H9 (cell line): Measurements from ENCODE around the gene CNOT4. TPM values are rescaled to one million over a fixed set of nuclear protein-coding genes. Genes with fewer than 3 reads are reported as not detected.

Experiments used
- DNase-seq: peaks from one replicate; pipeline ENCODE4 v3.0.0-alpha.2; 2017
- H2AFZ ChIP-seq: one replicate; pipeline ENCODE4 v1.6.1; 2013; ENCODE audit warnings: mild to moderate bottlenecking, low read length, control low read depth, moderate library complexity
- H2AK5ac ChIP-seq: 2 replicates; pipeline ENCODE4 v1.6.1; 2013; ENCODE audit warnings: low read length, control low read depth, mixed read lengths; ENCODE audit not compliant: insufficient read length
- H2BK120ac ChIP-seq: one replicate; pipeline ENCODE4 v1.6.1; 2013; ENCODE audit warnings: low read depth, mild to moderate bottlenecking, low read length, control low read depth, inconsistent platforms; ENCODE audit not compliant: poor library complexity, severe bottlenecking
- H2BK12ac ChIP-seq: 2 replicates; pipeline ENCODE4 v1.6.1; 2013; ENCODE audit warnings: low read length, control low read depth, mixed read lengths, low read depth; ENCODE audit not compliant: insufficient read length
- H2BK15ac ChIP-seq: 2 replicates; pipeline ENCODE4 v1.6.1; 2013; ENCODE audit warnings: low read depth, low read length, control low read depth
- H2BK20ac ChIP-seq: one replicate; pipeline ENCODE4 v1.6.1; 2013; ENCODE audit warnings: low read depth, mild to moderate bottlenecking, low read length, control low read depth, inconsistent platforms; ENCODE audit not compliant: poor library complexity, severe bottlenecking
- H2BK5ac ChIP-seq: 2 replicates; pipeline ENCODE4 v1.6.1; 2013; ENCODE audit warnings: low read length, control low read depth, mixed read lengths; ENCODE audit not compliant: insufficient read length
- H3K14ac ChIP-seq: 2 replicates; pipeline ENCODE4 v1.6.1; 2013; ENCODE audit warnings: low read length, control low read depth; ENCODE audit not compliant: insufficient read depth
- H3K18ac ChIP-seq: 2 replicates; pipeline ENCODE4 v1.6.1; 2013; ENCODE audit warnings: low read depth, mild to moderate bottlenecking, mixed read lengths, low read length, control low read depth; ENCODE audit not compliant: insufficient read length
- H3K23ac ChIP-seq: 2 replicates; pipeline ENCODE4 v1.6.1; 2013; ENCODE audit warnings: low read length, control low read depth, mixed read lengths, low read depth; ENCODE audit not compliant: insufficient read length
- H3K23me2 ChIP-seq: 2 replicates; pipeline ENCODE4 v1.6.1; 2013; ENCODE audit warnings: low read depth, mild to moderate bottlenecking, mixed read lengths, low read length, control low read depth; ENCODE audit not compliant: insufficient read length, poor library complexity, severe bottlenecking
- H3K27ac ChIP-seq: 2 replicates; pipeline ENCODE4 v1.5.1; 2013; ENCODE audit warnings: low read length, control low read depth, mixed read lengths, low read depth; ENCODE audit not compliant: insufficient read length
- H3K27me3 ChIP-seq: 2 replicates; pipeline ENCODE4 v1.6.1; 2013; ENCODE audit warnings: low read length, control low read depth, inconsistent platforms; ENCODE audit not compliant: insufficient read depth
- H3K4ac ChIP-seq: 2 replicates; pipeline ENCODE4 v1.6.1; 2013; ENCODE audit warnings: low read depth, mild to moderate bottlenecking, control low read depth, inconsistent platforms, low read length, moderate library complexity
- H3K4me1 ChIP-seq: 2 replicates; pipeline ENCODE4 v1.6.1; 2013; ENCODE audit warnings: low read length, control low read depth, inconsistent platforms; ENCODE audit not compliant: insufficient read depth
- H3K4me2 ChIP-seq: 2 replicates; pipeline ENCODE4 v1.6.1; 2013; ENCODE audit warnings: low read length, control low read depth, mixed read lengths; ENCODE audit not compliant: insufficient read length, insufficient read depth
- H3K56ac ChIP-seq: 2 replicates; pipeline ENCODE4 v1.6.1; 2013; ENCODE audit warnings: low read depth, mild to moderate bottlenecking, mixed read lengths, low read length, control low read depth; ENCODE audit not compliant: insufficient read length
- H3K79me1 ChIP-seq: 2 replicates; pipeline ENCODE4 v1.6.1; 2013; ENCODE audit warnings: low read depth, mild to moderate bottlenecking, moderate library complexity, low read length, control low read depth, inconsistent platforms; ENCODE audit not compliant: insufficient read depth, poor library complexity, severe bottlenecking
- H3K79me2 ChIP-seq: 2 replicates; pipeline ENCODE4 v1.6.1; 2013; ENCODE audit warnings: low read length, control low read depth, inconsistent platforms; ENCODE audit not compliant: insufficient read depth
- H3K9ac ChIP-seq: 2 replicates; pipeline ENCODE4 v1.6.1; 2013; ENCODE audit warnings: low read length, control low read depth, mixed read lengths; ENCODE audit not compliant: insufficient read length; ENCODE audit errors: extremely low read depth
- H3K9me3 ChIP-seq: one replicate; pipeline ENCODE4 v1.6.1; 2013; ENCODE audit warnings: low read depth, low read length, inconsistent platforms; ENCODE audit not compliant: control insufficient read depth
- H3T11ph ChIP-seq: one replicate; pipeline ENCODE4 v1.6.1; 2013; ENCODE audit warnings: mild to moderate bottlenecking, low read length, control low read depth, inconsistent platforms
- H4K20me1 ChIP-seq: one replicate; pipeline ENCODE4 v1.6.1; 2013; ENCODE audit not compliant: control insufficient read depth, insufficient read length, insufficient read depth
- H4K5ac ChIP-seq: 2 replicates; pipeline ENCODE4 v1.6.1; 2013; ENCODE audit warnings: low read depth, mild to moderate bottlenecking, mixed read lengths, low read length, control low read depth; ENCODE audit not compliant: insufficient read length
- H4K8ac ChIP-seq: replicated peaks from 2 replicates; pipeline ENCODE4 v1.6.1; 2013; ENCODE audit warnings: low read length, control low read depth, mixed read lengths, low read depth; ENCODE audit not compliant: insufficient read length
- H4K91ac ChIP-seq: 2 replicates; pipeline ENCODE4 v1.6.1; 2013; ENCODE audit warnings: low read depth, mild to moderate bottlenecking, moderate library complexity, mixed read lengths, low read length, control low read depth; ENCODE audit not compliant: insufficient read length
- H3K27ac Mint-ChIP-seq, 3 experiments: 2 replicates in 2 of 3; 3 replicates in 1 of 3; pipeline ENCODE4 v1.8.0; 2020 to 2021; ENCODE audit warnings: mixed read lengths in 3 of 3, mild to moderate bottlenecking in 1 of 3, moderate library complexity in 1 of 3
- H3K27me3 Mint-ChIP-seq: 2 replicates; pipeline ENCODE4 v1.8.0; 2021; ENCODE audit warnings: low read depth, mild to moderate bottlenecking, moderate library complexity, mixed read lengths
- H3K36me3 Mint-ChIP-seq, 3 experiments: 2 replicates in 2 of 3; 3 replicates in 1 of 3; pipeline ENCODE4 v1.8.0; 2020 to 2021; ENCODE audit warnings: low read depth in 3 of 3, mixed read lengths in 3 of 3; ENCODE audit not compliant: insufficient read depth in 1 of 3
- H3K4me1 Mint-ChIP-seq, 2 experiments: 2 replicates each; pipeline ENCODE4 v1.8.0; 2020; ENCODE audit warnings: mixed read lengths in 2 of 2
- H3K4me3 Mint-ChIP-seq, 2 experiments: 2 replicates in 1 of 2; 3 replicates in 1 of 2; pipeline ENCODE4 v1.8.0; 2020 to 2021; ENCODE audit warnings: mild to moderate bottlenecking in 2 of 2, mixed read lengths in 2 of 2, moderate library complexity in 1 of 2
- H3K9me3 Mint-ChIP-seq, 2 experiments: 2 replicates in 1 of 2; 3 replicates in 1 of 2; pipeline ENCODE4 v1.8.0; 2020; ENCODE audit warnings: mild to moderate bottlenecking in 2 of 2, mixed read lengths in 2 of 2, moderate library complexity in 1 of 2
- CTCF ChIP-seq: fragments of 200-600 bp; sonication (generic); conservative IDR thresholded peaks from 3 replicates; pipeline ENCODE4 v1.8.0; 2021; ENCODE audit warnings: antibody characterized with exemption, mild to moderate bottlenecking
- WGBS: extraction: QIAGEN DNeasy Blood & Tissue Kit; methylation state at CpG from one replicate; pipeline ENCODE4 v1.1.7; 2013; ENCODE audit warnings: missing lambda C conversion rate, low lambda C conversion rate, mixed read lengths; ENCODE audit not compliant: insufficient read length; ENCODE audit errors: extremely low coverage; 5-methylcytosine and 5-hydroxymethylcytosine counted together
- total RNA-seq: library from RNA; stranded (reverse); gene quantifications from 2 replicates; pipeline ENCODE4 v1.2.1, GENCODE V29; 2021

The CNOT4 gene
- total RNA-seq, 1 experiment from 2014 or later = 27.4 TPM

GRCh38 chr7:135381369-135381768 is 128.5 kb downstream of the CNOT4 start:
- Histone ChIP-seq H2AFZ (no peak overlapping the region), H2BK12ac (no peak overlapping the region), H3K4ac (no peak overlapping the region), H2BK15ac (no peak overlapping the region), H3K79me1 (no peaks in the 10 kb centered on the region), H4K8ac (no peak overlapping the region), H4K20me1 (no peaks in the 10 kb centered on the region), H2AK5ac (no peak overlapping the region), H3K79me2 (no peaks in the 10 kb centered on the region), H3K23me2 (no peaks in the 10 kb centered on the region), H3K27ac (no peak overlapping the region), H3K9me3 (no peaks in the 10 kb centered on the region), H3K4me2 (no peak overlapping the region), H4K91ac (no peak overlapping the region), H3K4me1 (no peaks in the 10 kb centered on the region; the same call in 1 of the 2 replicates), H4K5ac (no peak overlapping the region), H3K9ac (no peak overlapping the region), H3K14ac (no peak overlapping the region), H3T11ph (no peak overlapping the region), H3K23ac (no peak overlapping the region), H3K27me3 (no peaks in the 10 kb centered on the region), H2BK120ac (no peak overlapping the region), H2BK5ac (no peak overlapping the region), H2BK20ac (no peak overlapping the region), H3K56ac (no peak overlapping the region), H3K18ac (no peak overlapping the region)
- H3K36me3 Mint-ChIP-seq = no peaks in the 10 kb centered on the region
- no peak for TF ChIP-seq CTCF
- H3K27me3 Mint-ChIP-seq = no peaks in the 10 kb centered on the region
- peaks cover 21 to 23% of the 10 kb centered on the region in 2 experiments for H3K4me1 Mint-ChIP-seq
- H3K4me3 Mint-ChIP-seq = no peak overlapping the region
- H3K9me3 Mint-ChIP-seq = no peaks in the 10 kb centered on the region
- DNase-seq = no peak
- no peak overlapping the region for H3K27ac Mint-ChIP-seq
- no CpG with 5 or more reads among the region's 1 CpG for WGBS
